Osteocyte (in vitro differentiated cells): Measurements from ENCODE around the gene SPATA21. TPM values are rescaled to one million over a fixed set of nuclear protein-coding genes. Genes with fewer than 3 reads are reported as not detected.

ENCODE experiments used
- DNase-seq: peaks from one replicate; pipeline ENCODE4 v3.0.0; 2021; ENCODE audit warnings: mixed read lengths; ENCODE audit not compliant: unreplicated experiment; ENCODE audit errors: extremely low spot score
- H3K27ac Mint-ChIP-seq: one replicate; pipeline ENCODE4 v1.8.0; 2021; ENCODE audit warnings: mild to moderate bottlenecking, mixed read lengths; ENCODE audit not compliant: unreplicated experiment
- H3K27me3 Mint-ChIP-seq: one replicate; pipeline ENCODE4 v1.8.0; 2021; ENCODE audit warnings: mixed read lengths; ENCODE audit not compliant: unreplicated experiment
- H3K36me3 Mint-ChIP-seq: one replicate; pipeline ENCODE4 v1.8.0; 2021; ENCODE audit warnings: mixed read lengths; ENCODE audit not compliant: unreplicated experiment
- H3K4me1 Mint-ChIP-seq: one replicate; pipeline ENCODE4 v1.8.0; 2021; ENCODE audit warnings: mixed read lengths; ENCODE audit not compliant: unreplicated experiment
- H3K4me3 Mint-ChIP-seq: one replicate; pipeline ENCODE4 v1.8.0; 2021; ENCODE audit warnings: mild to moderate bottlenecking, moderate library complexity, mixed read lengths; ENCODE audit not compliant: unreplicated experiment
- H3K9me3 Mint-ChIP-seq: one replicate; pipeline ENCODE4 v1.8.0; 2021; ENCODE audit warnings: mixed read lengths; ENCODE audit not compliant: unreplicated experiment
- CTCF ChIP-seq: fragments of 200-600 bp; sonication (generic); IDR thresholded peaks from 2 replicates; pipeline ENCODE4 v1.5.0; 2021; ENCODE audit warnings: antibody characterized with exemption, mild to moderate bottlenecking, moderate library complexity
- total RNA-seq: library from RNA; stranded (reverse); gene quantifications from 2 replicates; pipeline ENCODE4 v1.2.1, GENCODE V29; 2021

SPATA21 gene
- total RNA-seq, 1 donor from 2014 or later = not detected

DNA sequence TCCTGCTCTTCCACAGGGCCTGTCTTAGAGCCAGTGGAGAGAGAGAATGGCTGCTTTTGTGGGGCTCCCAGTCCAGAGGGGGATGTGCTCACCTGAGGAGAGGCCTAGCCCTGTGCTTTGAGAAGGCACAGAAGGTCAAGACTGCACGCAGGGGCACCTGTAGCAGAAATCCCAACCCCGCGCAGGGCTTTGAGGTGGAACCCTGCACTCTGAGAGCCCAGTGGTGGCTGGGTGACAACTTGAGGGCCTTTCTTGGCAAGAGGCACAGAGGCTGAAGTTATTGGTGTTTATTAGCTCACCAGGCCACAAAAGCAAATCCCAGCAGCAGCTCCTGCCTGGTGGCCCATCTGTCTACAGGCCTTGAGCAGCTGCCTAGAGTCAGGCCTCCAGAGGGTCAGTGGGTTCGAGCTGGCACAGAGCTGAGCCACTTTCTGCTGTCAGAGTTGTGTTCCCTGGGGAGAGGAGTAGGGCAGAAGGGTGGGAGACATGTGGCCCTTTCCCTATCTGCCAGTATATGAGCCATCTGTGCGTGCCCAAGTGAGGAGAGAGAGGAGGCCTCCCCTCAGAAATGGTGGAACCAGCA lies 38.8 kb downstream of the SPATA21 start:
- TF ChIP-seq CTCF = no peak
- Mint-ChIP-seq H3K27ac (peak overlapping the region; percentile 38), H3K4me1 (peaks cover 5% of the 10 kb centered on the region), H3K4me3 (no peak overlapping the region), H3K9me3 (no peaks in the 10 kb centered on the region), H3K36me3 (peaks cover 9% of the 10 kb centered on the region), H3K27me3 (no peaks in the 10 kb centered on the region)
- no peak for DNase-seq

GRCh38 chr1:16397120-16397519 lies 40.1 kb downstream of the SPATA21 start:
- Mint-ChIP-seq H3K27me3 (no peaks in the 10 kb centered on the region), H3K9me3 (no peaks in the 10 kb centered on the region), H3K27ac (no peak overlapping the region), H3K4me3 (no peak overlapping the region), H3K4me1 (peaks cover 16% of the 10 kb centered on the region), H3K36me3 (peaks cover 10% of the 10 kb centered on the region)
- DNase-seq = no peak
- no peak for TF ChIP-seq CTCF

DNA sequence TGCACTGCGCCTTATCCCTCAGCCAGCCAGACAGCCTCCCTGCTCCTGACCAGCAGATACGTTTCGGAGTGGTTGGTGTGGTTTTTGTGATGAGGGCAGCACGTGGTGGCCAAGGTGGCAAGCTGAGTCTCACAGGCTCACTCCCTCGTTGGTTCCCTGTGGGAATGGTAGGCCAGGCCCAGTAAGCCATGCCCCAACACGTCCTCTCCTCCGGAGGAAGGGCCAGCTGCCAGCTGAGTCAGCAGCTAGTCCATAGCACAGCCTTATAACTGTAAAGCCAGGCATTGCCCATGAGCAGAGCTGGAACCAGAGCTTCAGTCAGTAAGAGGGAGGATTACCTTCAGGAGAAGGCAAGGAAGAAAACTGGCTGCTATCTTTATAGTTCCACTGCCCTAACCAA lies 40.6 kb downstream of the SPATA21 start:
- TF ChIP-seq CTCF = no peak
- DNase-seq = no peak
- no peaks in the 10 kb centered on the region for H3K27me3 Mint-ChIP-seq
- H3K9me3 Mint-ChIP-seq = no peaks in the 10 kb centered on the region
- H3K36me3 Mint-ChIP-seq = peaks cover 10% of the 10 kb centered on the region
- peaks cover 19% of the 10 kb centered on the region for H3K4me1 Mint-ChIP-seq
- no peak overlapping the region for H3K4me3 Mint-ChIP-seq
- no peak overlapping the region for H3K27ac Mint-ChIP-seq

DNA sequence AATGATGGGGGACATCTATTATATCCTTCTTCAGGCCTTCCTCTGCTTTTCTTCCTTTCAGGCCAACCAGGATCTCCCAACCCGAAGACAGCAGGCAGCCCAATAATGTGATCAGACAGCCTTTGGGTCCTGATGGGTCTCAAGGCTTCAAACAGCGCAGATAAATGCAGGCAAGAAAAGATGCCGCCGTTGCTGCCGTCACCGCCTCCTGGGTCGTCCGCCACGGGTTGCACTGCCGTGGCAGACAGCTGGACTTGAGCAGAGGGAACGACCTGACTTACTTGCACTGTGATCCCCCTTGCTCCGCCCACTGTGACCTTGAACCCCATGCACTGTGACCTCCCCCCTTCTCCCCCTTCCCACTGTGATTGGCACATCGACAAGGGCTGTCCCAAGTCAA lies 42.2 kb downstream of the SPATA21 start:
- no peak for DNase-seq
- Mint-ChIP-seq H3K4me1 (peaks cover 29% of the 10 kb centered on the region), H3K36me3 (peaks cover 10% of the 10 kb centered on the region), H3K9me3 (no peaks in the 10 kb centered on the region), H3K27me3 (no peaks in the 10 kb centered on the region), H3K4me3 (no peak overlapping the region), H3K27ac (no peak overlapping the region)
- TF ChIP-seq CTCF = no peak

GRCh38 chr1:16393570-16394521 lies 43.4 kb downstream of the SPATA21 start:
- Mint-ChIP-seq H3K27ac (peak overlapping the region; percentile 23), H3K4me1 (peaks cover 29% of the 10 kb centered on the region), H3K4me3 (no peak overlapping the region)

More at GRCh38 chr1:16393570-16394521, 43.4 kb downstream of the SPATA21 start:
- Mint-ChIP-seq H3K9me3 (no peaks in the 10 kb centered on the region), H3K36me3 (peaks cover 8% of the 10 kb centered on the region), H3K27me3 (no peaks in the 10 kb centered on the region)
- no peak for DNase-seq
- no peak for TF ChIP-seq CTCF
